Measurements from ENCODE around the gene DAB2IP. TPM values are rescaled to one million over a fixed set of nuclear protein-coding genes. Genes with fewer than 3 reads are reported as not detected.

Gene DAB2IP
- total RNA-seq, 1 experiment from 2014 or later, result 15.2 TPM

- H3K9me2 ChIP-seq (replicated peaks; ENCODE audit: low read length), result no peaks in the 10 kb centered on the region
- H3F3A ChIP-seq (ENCODE audit: low read length, unreplicated experiment), result no peaks in the 10 kb centered on the region
- no peaks in the 10 kb centered on the region for H3K79me2 ChIP-seq (ENCODE audit: low read length)
- no TSS peak for BruUV-seq (replicated peaks)
- H3K4me2 ChIP-seq (ENCODE audit: low read length), result no peak overlapping the region
- DNase-seq (no peak), ATAC-seq (no peak)
- TF ChIP-seq EZH2phosphoT487 (IDR thresholded peaks at IDR 0.05; ENCODE audit: borderline replicate concordance, low read length) (no peak), EZH2 (IDR thresholded peaks at IDR 0.05; ENCODE audit: low read length, unreplicated experiment) (no peak), CTCF (conservative IDR thresholded peaks at IDR 0.05; ENCODE audit: low read depth, low read length) (no peak)
- no peaks in the 10 kb centered on the region for H3K27me3 ChIP-seq (ENCODE audit: low read length)
- no peak overlapping the region for H3K4me3 ChIP-seq (ENCODE audit: low read length)
- no peaks in the 10 kb centered on the region for H3K9me3 ChIP-seq (ENCODE audit: low read length)
- ChIA-PET CTCF (no interaction called here), POLR2A (ENCODE audit: unreplicated experiment) (no interaction called here)
- H3K9ac ChIP-seq (ENCODE audit: low read length), result no peak overlapping the region
- no peak overlapping the region for H2AFZ ChIP-seq (ENCODE audit: low read length)
- no peaks in the 10 kb centered on the region for H4K20me1 ChIP-seq (ENCODE audit: low read length)
- intact Hi-C loops (cut with micrococcal nuclease), result no loop called here
- no peak overlapping the region for H3K27ac ChIP-seq (ENCODE audit: low read length)
- H3K4me1 ChIP-seq (ENCODE audit: insufficient read depth, low read length), result no peaks in the 10 kb centered on the region
- no peaks in the 10 kb centered on the region for H3K36me3 ChIP-seq (ENCODE audit: low read depth, low read length)
Measured at GRCh38 chr9:121821326-121821725, 169.9 kb downstream of the DAB2IP start.

GRCh38 chr9:121822093-121823085 lies 171.0 kb downstream of the DAB2IP start:
- Histone ChIP-seq H3K9ac (ENCODE audit: low read length) (no peak overlapping the region), H2AFZ (ENCODE audit: low read length) (no peak overlapping the region), H3K4me2 (ENCODE audit: low read length) (no peak overlapping the region), H3K9me2 (replicated peaks; ENCODE audit: low read length) (no peaks in the 10 kb centered on the region), H3K9me3 (ENCODE audit: low read length) (no peaks in the 10 kb centered on the region), H3K4me1 (ENCODE audit: insufficient read depth, low read length) (no peaks in the 10 kb centered on the region), H3K4me3 (ENCODE audit: low read length) (no peak overlapping the region), H3K27me3 (ENCODE audit: low read length) (no peaks in the 10 kb centered on the region), H3K27ac (ENCODE audit: low read length) (no peak overlapping the region), H3F3A (ENCODE audit: low read length, unreplicated experiment) (no peaks in the 10 kb centered on the region), H3K36me3 (ENCODE audit: low read depth, low read length) (no peaks in the 10 kb centered on the region), H4K20me1 (ENCODE audit: low read length) (no peaks in the 10 kb centered on the region), H3K79me2 (ENCODE audit: low read length) (no peaks in the 10 kb centered on the region)
- BruUV-seq (replicated peaks), result no TSS peak
- TF ChIP-seq CTCF (conservative IDR thresholded peaks at IDR 0.05; ENCODE audit: low read depth, low read length) (no peak), EZH2phosphoT487 (IDR thresholded peaks at IDR 0.05; ENCODE audit: borderline replicate concordance, low read length) (no peak), EZH2 (IDR thresholded peaks at IDR 0.05; ENCODE audit: low read length, unreplicated experiment) (no peak)
- DNase-seq (no peak), ATAC-seq (no peak)
- intact Hi-C loops (cut with micrococcal nuclease), result no loop called here
- POLR2A ChIA-PET (ENCODE audit: unreplicated experiment), result no interaction called here
- CTCF ChIA-PET, result no interaction called here

All from PC-3 (cell line).